SK-N-SH treated with all-trans-retinoic acid at 6 μM for 48 hours (cell line): ENCODE measurements around the gene SBNO1.

Experiments used
- ATAC-seq: fragments of 200-7000 bp; cut with Tn5 transposase; 3 replicates; pipeline ENCODE4 v1.9.1; 2020; ENCODE audit warnings: mild to moderate bottlenecking, moderate library complexity
- ARNTL ChIP-seq: fragments of 450-650 bp; formaldehyde crosslinking; IDR thresholded peaks from 2 replicates; pipeline ENCODE4 v1.5.0; 2020; ENCODE audit warnings: low read depth, mild to moderate bottlenecking, moderate library complexity, borderline replicate concordance
- BACH2 ChIP-seq: fragments of 250-450 bp; sonication (Bioruptor Pico); IDR thresholded peaks from 2 replicates; pipeline ENCODE4 v1.9.0; 2021; ENCODE audit warnings: mild to moderate bottlenecking, borderline replicate concordance
- CSDC2 ChIP-seq: fragments of 250-450 bp; sonication (Bioruptor Pico); IDR thresholded peaks from 2 replicates; pipeline ENCODE4 v1.5.0; 2020; ENCODE audit warnings: mild to moderate bottlenecking, moderate library complexity
- ESRRG ChIP-seq: fragments of 250-450 bp; sonication (Bioruptor Pico); IDR thresholded peaks from 2 replicates; pipeline ENCODE4 v1.6.1; 2021; ENCODE audit warnings: mild to moderate bottlenecking
- GLIS3 ChIP-seq: fragments of 250-450 bp; sonication (Bioruptor Pico); IDR thresholded peaks from 2 replicates; pipeline ENCODE4 v1.5.0; 2020; ENCODE audit warnings: mild to moderate bottlenecking, moderate library complexity
- ISL1 ChIP-seq: fragments of 250-450 bp; sonication (Bioruptor Pico); IDR thresholded peaks from 2 replicates; pipeline ENCODE4 v2.1.2; 2022; ENCODE audit warnings: mild to moderate bottlenecking, moderate library complexity
- OSR1 ChIP-seq: fragments of 250-450 bp; sonication (Bioruptor Pico); IDR thresholded peaks from 2 replicates; pipeline ENCODE4 v1.8.0; 2022; ENCODE audit warnings: moderate library complexity, mild to moderate bottlenecking, inconsistent platforms
- PPARA ChIP-seq: fragments of 250-450 bp; sonication (Bioruptor Pico); IDR thresholded peaks from 2 replicates; pipeline ENCODE4 v1.5.0; 2020; ENCODE audit warnings: mild to moderate bottlenecking, borderline replicate concordance
- RARB ChIP-seq: fragments of 250-450 bp; sonication (Bioruptor Pico); IDR thresholded peaks from 2 replicates; pipeline ENCODE4 v1.8.0; 2021; ENCODE audit warnings: mild to moderate bottlenecking, moderate library complexity
- SNAI2 ChIP-seq: fragments of 250-450 bp; sonication (Bioruptor Pico); IDR thresholded peaks from 2 replicates; pipeline ENCODE4 v1.5.0; 2020; ENCODE audit warnings: mild to moderate bottlenecking, moderate library complexity
- TOX ChIP-seq: fragments of 250-450 bp; sonication (Bioruptor Pico); IDR thresholded peaks from 2 replicates; pipeline ENCODE4 v1.8.0; 2021; ENCODE audit warnings: mild to moderate bottlenecking, moderate library complexity, borderline replicate concordance
- ZC3H10 ChIP-seq: fragments of 250-450 bp; sonication (Bioruptor Pico); IDR thresholded peaks from 2 replicates; pipeline ENCODE4 v1.5.1; 2021; ENCODE audit warnings: mild to moderate bottlenecking, moderate library complexity
- ZFP3 ChIP-seq: fragments of 250-450 bp; sonication (Bioruptor Pico); IDR thresholded peaks from 2 replicates; pipeline ENCODE4 v1.5.0; 2020; ENCODE audit warnings: mild to moderate bottlenecking, moderate library complexity
- ZNF565 ChIP-seq: fragments of 450-650 bp; formaldehyde crosslinking; conservative IDR thresholded peaks from 2 replicates; pipeline ENCODE4 v1.5.0; 2020; ENCODE audit warnings: low read depth, mild to moderate bottlenecking, moderate library complexity
- ZNF70 ChIP-seq: fragments of 450-650 bp; formaldehyde crosslinking; IDR thresholded peaks from 2 replicates; pipeline ENCODE4 v1.5.0; 2020; ENCODE audit warnings: mild to moderate bottlenecking, moderate library complexity
- ZNF8 ChIP-seq: fragments of 450-650 bp; formaldehyde crosslinking; IDR thresholded peaks from 2 replicates; pipeline ENCODE4 v1.5.0; 2020; ENCODE audit warnings: mild to moderate bottlenecking, moderate library complexity
- TF ChIP-seq, protein P1 (sequence below): fragments of 250-450 bp; sonication (Bioruptor Pico); IDR thresholded peaks from 2 replicates; pipeline ENCODE4 v1.5.0; 2020; ENCODE audit warnings: mild to moderate bottlenecking, moderate library complexity
- TF ChIP-seq, protein P2 (sequence below): fragments of 250-450 bp; sonication (Bioruptor Pico); IDR thresholded peaks from 2 replicates; pipeline ENCODE4 v1.5.1; 2020; ENCODE audit warnings: low read depth, mild to moderate bottlenecking, moderate library complexity
- TF ChIP-seq, protein P3 (sequence below): fragments of 250-450 bp; sonication (Bioruptor Pico); IDR thresholded peaks from 2 replicates; pipeline ENCODE4 v1.8.0; 2021; ENCODE audit warnings: low read depth, mild to moderate bottlenecking, moderate library complexity, borderline replicate concordance
- TF ChIP-seq, protein P4 (sequence below): fragments of 250-450 bp; sonication (Bioruptor Pico); IDR thresholded peaks from 2 replicates; pipeline ENCODE4 v1.8.0; 2020; ENCODE audit warnings: mild to moderate bottlenecking, moderate library complexity, borderline replicate concordance

SBNO1 gene

DNA sequence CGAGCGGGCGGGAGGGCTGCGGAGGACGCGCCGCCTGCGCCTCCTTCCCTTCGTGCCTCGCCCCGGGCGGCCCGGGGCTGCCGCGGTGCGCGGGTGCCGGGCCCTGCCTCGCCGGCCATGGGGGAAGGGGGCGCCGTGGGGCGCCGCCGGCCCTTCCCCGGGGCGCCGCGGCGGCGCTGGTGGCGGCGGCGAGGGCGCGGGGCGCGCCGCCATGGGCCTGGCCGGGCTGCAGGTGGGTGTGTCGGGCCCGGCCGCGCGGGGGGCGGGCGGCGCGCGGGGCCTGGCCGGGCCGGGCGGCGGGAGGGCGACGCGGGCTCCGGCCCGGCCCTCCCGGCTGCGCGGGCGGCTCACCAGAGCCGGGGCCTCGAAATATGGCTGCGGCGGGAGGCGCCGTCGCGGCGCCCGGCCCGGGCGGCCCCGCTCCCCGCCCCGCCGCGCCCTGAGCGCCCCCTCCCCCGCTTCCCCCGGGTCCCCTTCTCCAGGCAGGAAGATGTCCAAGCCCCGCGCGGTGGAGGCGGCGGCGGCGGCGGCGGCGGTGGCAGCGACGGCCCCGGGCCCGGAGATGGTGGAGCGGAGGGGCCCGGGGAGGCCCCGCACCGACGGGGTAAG, 24.4 kb upstream of the SBNO1 start:
- TF ChIP-seq GLIS3 (CRISPR knock-in tag) (no peak), ZNF8 (no peak), BACH2 (no peak), CSDC2 (no peak), ESRRG (CRISPR knock-in tag) (no peak), ZNF565 (CRISPR knock-in tag) (no peak), ARNTL (CRISPR knock-in tag) (no peak), PPARA (CRISPR knock-in tag) (no peak), ZFP3 (CRISPR knock-in tag) (no peak), ZC3H10 (no peak), ISL1 (CRISPR knock-in tag) (no peak), SNAI2 (CRISPR knock-in tag) (no peak), TOX (CRISPR knock-in tag) (no peak)
- TF ChIP-seq, protein P1, sequence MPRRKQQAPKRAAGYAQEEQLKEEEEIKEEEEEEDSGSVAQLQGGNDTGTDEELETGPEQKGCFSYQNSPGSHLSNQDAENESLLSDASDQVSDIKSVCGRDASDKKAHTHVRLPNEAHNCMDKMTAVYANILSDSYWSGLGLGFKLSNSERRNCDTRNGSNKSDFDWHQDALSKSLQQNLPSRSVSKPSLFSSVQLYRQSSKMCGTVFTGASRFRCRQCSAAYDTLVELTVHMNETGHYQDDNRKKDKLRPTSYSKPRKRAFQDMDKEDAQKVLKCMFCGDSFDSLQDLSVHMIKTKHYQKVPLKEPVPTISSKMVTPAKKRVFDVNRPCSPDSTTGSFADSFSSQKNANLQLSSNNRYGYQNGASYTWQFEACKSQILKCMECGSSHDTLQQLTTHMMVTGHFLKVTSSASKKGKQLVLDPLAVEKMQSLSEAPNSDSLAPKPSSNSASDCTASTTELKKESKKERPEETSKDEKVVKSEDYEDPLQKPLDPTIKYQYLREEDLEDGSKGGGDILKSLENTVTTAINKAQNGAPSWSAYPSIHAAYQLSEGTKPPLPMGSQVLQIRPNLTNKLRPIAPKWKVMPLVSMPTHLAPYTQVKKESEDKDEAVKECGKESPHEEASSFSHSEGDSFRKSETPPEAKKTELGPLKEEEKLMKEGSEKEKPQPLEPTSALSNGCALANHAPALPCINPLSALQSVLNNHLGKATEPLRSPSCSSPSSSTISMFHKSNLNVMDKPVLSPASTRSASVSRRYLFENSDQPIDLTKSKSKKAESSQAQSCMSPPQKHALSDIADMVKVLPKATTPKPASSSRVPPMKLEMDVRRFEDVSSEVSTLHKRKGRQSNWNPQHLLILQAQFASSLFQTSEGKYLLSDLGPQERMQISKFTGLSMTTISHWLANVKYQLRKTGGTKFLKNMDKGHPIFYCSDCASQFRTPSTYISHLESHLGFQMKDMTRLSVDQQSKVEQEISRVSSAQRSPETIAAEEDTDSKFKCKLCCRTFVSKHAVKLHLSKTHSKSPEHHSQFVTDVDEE (CRISPR knock-in tag), result no peak
- TF ChIP-seq, protein P2, sequence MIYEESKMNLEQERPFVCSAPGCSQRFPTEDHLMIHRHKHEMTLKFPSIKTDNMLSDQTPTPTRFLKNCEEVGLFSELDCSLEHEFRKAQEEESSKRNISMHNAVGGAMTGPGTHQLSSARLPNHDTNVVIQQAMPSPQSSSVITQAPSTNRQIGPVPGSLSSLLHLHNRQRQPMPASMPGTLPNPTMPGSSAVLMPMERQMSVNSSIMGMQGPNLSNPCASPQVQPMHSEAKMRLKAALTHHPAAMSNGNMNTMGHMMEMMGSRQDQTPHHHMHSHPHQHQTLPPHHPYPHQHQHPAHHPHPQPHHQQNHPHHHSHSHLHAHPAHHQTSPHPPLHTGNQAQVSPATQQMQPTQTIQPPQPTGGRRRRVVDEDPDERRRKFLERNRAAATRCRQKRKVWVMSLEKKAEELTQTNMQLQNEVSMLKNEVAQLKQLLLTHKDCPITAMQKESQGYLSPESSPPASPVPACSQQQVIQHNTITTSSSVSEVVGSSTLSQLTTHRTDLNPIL (CRISPR knock-in tag), result no peak
- TF ChIP-seq, protein P3, sequence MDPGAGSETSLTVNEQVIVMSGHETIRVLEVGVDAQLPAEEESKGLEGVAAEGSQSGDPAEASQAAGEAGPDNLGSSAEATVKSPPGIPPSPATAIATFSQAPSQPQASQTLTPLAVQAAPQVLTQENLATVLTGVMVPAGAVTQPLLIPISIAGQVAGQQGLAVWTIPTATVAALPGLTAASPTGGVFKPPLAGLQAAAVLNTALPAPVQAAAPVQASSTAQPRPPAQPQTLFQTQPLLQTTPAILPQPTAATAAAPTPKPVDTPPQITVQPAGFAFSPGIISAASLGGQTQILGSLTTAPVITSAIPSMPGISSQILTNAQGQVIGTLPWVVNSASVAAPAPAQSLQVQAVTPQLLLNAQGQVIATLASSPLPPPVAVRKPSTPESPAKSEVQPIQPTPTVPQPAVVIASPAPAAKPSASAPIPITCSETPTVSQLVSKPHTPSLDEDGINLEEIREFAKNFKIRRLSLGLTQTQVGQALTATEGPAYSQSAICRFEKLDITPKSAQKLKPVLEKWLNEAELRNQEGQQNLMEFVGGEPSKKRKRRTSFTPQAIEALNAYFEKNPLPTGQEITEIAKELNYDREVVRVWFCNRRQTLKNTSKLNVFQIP (CRISPR knock-in tag), result no peak
- TF ChIP-seq, protein P4, sequence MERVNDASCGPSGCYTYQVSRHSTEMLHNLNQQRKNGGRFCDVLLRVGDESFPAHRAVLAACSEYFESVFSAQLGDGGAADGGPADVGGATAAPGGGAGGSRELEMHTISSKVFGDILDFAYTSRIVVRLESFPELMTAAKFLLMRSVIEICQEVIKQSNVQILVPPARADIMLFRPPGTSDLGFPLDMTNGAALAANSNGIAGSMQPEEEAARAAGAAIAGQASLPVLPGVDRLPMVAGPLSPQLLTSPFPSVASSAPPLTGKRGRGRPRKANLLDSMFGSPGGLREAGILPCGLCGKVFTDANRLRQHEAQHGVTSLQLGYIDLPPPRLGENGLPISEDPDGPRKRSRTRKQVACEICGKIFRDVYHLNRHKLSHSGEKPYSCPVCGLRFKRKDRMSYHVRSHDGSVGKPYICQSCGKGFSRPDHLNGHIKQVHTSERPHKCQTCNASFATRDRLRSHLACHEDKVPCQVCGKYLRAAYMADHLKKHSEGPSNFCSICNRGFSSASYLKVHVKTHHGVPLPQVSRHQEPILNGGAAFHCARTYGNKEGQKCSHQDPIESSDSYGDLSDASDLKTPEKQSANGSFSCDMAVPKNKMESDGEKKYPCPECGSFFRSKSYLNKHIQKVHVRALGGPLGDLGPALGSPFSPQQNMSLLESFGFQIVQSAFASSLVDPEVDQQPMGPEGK (CRISPR knock-in tag), result no peak
- ATAC-seq, result no peak

DNA sequence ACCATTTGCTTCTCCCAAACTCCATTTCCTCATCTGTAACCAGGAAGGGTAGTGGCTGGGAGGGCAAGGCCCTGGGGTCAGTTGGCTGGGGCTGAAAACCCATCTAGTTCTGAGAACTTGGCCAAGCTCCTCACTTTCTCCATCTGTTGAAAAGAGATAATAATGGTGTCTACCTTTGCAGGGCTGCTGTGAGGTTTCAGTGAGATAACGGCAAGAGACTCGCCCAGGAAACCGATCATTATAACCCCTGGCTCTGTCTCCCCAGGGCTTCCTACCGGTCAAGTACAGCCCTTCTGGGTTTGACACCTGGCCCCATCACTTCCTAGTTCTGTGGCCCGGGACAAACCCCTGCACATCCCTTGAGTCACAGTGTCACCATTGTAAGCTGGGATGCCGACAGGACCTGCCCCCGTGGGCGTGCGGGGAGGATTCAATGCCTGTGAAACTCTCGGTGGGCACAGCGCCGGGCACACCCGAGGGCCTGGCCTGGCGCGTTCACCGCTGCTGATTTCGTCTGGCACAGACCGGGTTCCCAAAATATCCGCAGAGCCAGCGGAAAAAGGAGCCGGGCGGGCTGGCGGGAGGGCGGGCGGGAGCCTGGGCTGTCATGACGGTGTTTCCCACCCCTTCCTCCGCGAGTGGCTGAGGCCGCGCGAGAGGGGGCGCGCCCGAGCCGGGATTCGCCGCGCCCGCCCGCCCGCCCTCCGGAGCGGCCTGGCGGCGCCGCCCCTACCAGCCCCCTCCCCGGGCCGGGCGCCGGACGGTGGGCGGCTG, 23.7 kb upstream of the SBNO1 start:
- TF ChIP-seq ESRRG (CRISPR knock-in tag), result no peak
- no peak for TF ChIP-seq GLIS3 (CRISPR knock-in tag)
- TF ChIP-seq ARNTL (CRISPR knock-in tag), result no peak
- no peak for TF ChIP-seq OSR1 (CRISPR knock-in tag)
- TF ChIP-seq, protein P1 (CRISPR knock-in tag), result no peak
- TF ChIP-seq ZC3H10, result no peak
- no peak for TF ChIP-seq RARB (CRISPR knock-in tag)
- TF ChIP-seq, protein P3 (CRISPR knock-in tag), result no peak
- TF ChIP-seq, protein P4 (CRISPR knock-in tag), result no peak
- TF ChIP-seq, protein P2 (CRISPR knock-in tag), result no peak
- TF ChIP-seq SNAI2 (CRISPR knock-in tag), result no peak
- no peak for TF ChIP-seq BACH2
- TF ChIP-seq ZNF70 (CRISPR knock-in tag), result no peak
- no peak for TF ChIP-seq TOX (CRISPR knock-in tag)
- no peak for TF ChIP-seq PPARA (CRISPR knock-in tag)
- no peak for TF ChIP-seq ZNF8
- no peak for TF ChIP-seq ZNF565 (CRISPR knock-in tag)
- ATAC-seq, result peak; percentile 30
